ENCODE results near the gene OTX1. TPM values are rescaled to one million over a fixed set of nuclear protein-coding genes. Genes with fewer than 3 reads are reported as not detected.
A peak's percentile ranks its signal among the peaks of the same experiment; 100 is the strongest.

The OTX1 gene
- total and polyA plus RNA-seq, 9 of the 15 experiments (the other 6 are each of a cell fraction or from before 2014, with no cell fraction given): 0.18 to 7.1 (median 0.58) TPM

- TF ChIP-seq SMAD3 (CRISPR knock-in tag; conservative IDR thresholded peaks at IDR 0.05) (no peak), SMARCE1 (IDR thresholded peaks at IDR 0.05) (no peak), ZC3H4 (CRISPR knock-in tag; IDR thresholded peaks at IDR 0.05; ENCODE audit: borderline replicate concordance) (no peak), BRF2 (IDR thresholded peaks at IDR 0.05; ENCODE audit: borderline replicate concordance, insufficient read depth, insufficient read length) (no peak), ZNF507 (tag; conservative IDR thresholded peaks at IDR 0.05) (no peak), CBX5 (IDR thresholded peaks at IDR 0.05; ENCODE audit: borderline replicate concordance, low read depth) (no peak), ATF1 (CRISPR knock-in tag; IDR thresholded peaks at IDR 0.05) (0 out of 2 replicates have a peak, but pooled peaks have one; percentile 9), ATF1 (tag; IDR thresholded peaks at IDR 0.05) (peak; percentile 90), HMGN3 (IDR thresholded peaks at IDR 0.05; ENCODE audit: borderline replicate concordance, extremely low read depth, insufficient read length, low read depth, low read length) (peak; percentile 56), DACH1 (IDR thresholded peaks at IDR 0.05; ENCODE audit: partially characterized antibody) (no peak), KLF16 (IDR thresholded peaks at IDR 0.05) (no peak), ZNF668 (CRISPR knock-in tag; IDR thresholded peaks at IDR 0.05) (no peak), E2F3 (CRISPR knock-in tag; IDR thresholded peaks at IDR 0.05) (peak; percentile 67; the same call in 1 of the 2 replicates), HMBOX1 (IDR thresholded peaks at IDR 0.05) (no peak), ZBTB26 (CRISPR knock-in tag; IDR thresholded peaks at IDR 0.05) (no peak), PHB (CRISPR knock-in tag; IDR thresholded peaks at IDR 0.05) (no peak), RBBP5 (IDR thresholded peaks at IDR 0.05; ENCODE audit: borderline replicate concordance, insufficient read depth, low read length, poor library complexity, severe bottlenecking) (peak; percentile 77), E2F6 (IDR thresholded peaks at IDR 0.05; ENCODE audit: borderline replicate concordance in 1 of 2, extremely low read depth in 1 of 2, insufficient read depth in 1 of 2, insufficient read length in 1 of 2, low read depth in 1 of 2, low read length in 1 of 2, poor library complexity in 1 of 2, severe bottlenecking in 1 of 2) (peak; percentile 34 to 59), RBM17 (IDR thresholded peaks at IDR 0.05; ENCODE audit: borderline replicate concordance, low read depth, low read length) (no peak), PHF20 (IDR thresholded peaks at IDR 0.05; ENCODE audit: partially characterized antibody) (peak; percentile 75), ATF7 (IDR thresholded peaks at IDR 0.05) (no peak; the same call in 1 of the 2 replicates), SMAD1 (IDR thresholded peaks at IDR 0.05; ENCODE audit: low read depth, low read length, partially characterized antibody) (no peak), FIP1L1 (IDR thresholded peaks at IDR 0.05; ENCODE audit: low read depth, low read length, poor library complexity, severe bottlenecking) (peak; percentile 25), U2AF1 (optimal IDR thresholded peaks at IDR 0.05; ENCODE audit: low read depth, low read length) (no peak), XRCC4 (IDR thresholded peaks at IDR 0.05; ENCODE audit: extremely low read depth, insufficient read depth, insufficient read length) (no peak), TCF7L2 (IDR thresholded peaks at IDR 0.05; ENCODE audit: low read depth, low read length) (no peak)
Measured at GRCh38 chr2:63050334-63051041, at the start of gene OTX1 (continued).
